Measurements from ENCODE around the gene RFTN1. TPM values are rescaled to one million over a fixed set of nuclear protein-coding genes. Genes with fewer than 3 reads are reported as not detected.

The RFTN1 gene
- total and polyA plus RNA-seq, 2 experiments from 2014 or later, result 3.3 to 7.2 TPM

DNA sequence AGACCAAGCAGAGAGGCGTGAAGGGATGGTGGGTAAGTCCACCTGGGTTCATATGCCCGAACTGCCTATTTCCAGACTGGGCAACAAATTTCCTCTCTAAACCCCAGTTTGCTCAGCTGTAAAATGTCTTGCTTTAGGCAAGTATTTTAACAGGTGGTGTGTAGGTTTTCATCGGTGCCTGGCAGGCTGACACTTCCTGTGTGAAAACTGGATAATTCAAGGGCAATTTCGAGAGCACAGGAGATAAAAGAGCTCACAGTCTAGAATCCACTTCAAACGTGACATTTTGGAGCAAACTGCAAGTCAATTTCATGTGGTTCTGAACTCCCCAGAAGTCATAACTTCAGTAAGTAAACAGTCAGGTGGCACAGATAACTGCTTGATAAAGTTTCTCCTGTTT is 136.3 kb downstream of the RFTN1 start:
- H3K4me2 ChIP-seq, result no peak overlapping the region
- no peaks in the 10 kb centered on the region for H3F3A ChIP-seq (replicated peaks; ENCODE audit: low read depth)
- no peak for DNase-seq (ENCODE audit: low spot score)
- H3K27me3 ChIP-seq (ENCODE audit: insufficient read depth), result no peaks in the 10 kb centered on the region
- Mint-ChIP-seq H3K4me3 (no peak overlapping the region), H3K4me1 (peaks cover 15% of the 10 kb centered on the region), H3K27ac (no peak overlapping the region), H3K36me3 (ENCODE audit: low read depth) (peaks cover 5% of the 10 kb centered on the region), H3K9me3 (peaks cover 9% of the 10 kb centered on the region; the same call in 2 of the 3 replicates), H3K27me3 (ENCODE audit: insufficient read depth, low read depth, poor library complexity) (peaks cover 2% of the 10 kb centered on the region)
- TF ChIP-seq EZH2 (IDR thresholded peaks at IDR 0.05; ENCODE audit: low read depth, unreplicated experiment) (no peak), ZNF114 (CRISPR knock-in tag; IDR thresholded peaks at IDR 0.05) (no peak)
- TF ChIP-seq, protein P1, sequence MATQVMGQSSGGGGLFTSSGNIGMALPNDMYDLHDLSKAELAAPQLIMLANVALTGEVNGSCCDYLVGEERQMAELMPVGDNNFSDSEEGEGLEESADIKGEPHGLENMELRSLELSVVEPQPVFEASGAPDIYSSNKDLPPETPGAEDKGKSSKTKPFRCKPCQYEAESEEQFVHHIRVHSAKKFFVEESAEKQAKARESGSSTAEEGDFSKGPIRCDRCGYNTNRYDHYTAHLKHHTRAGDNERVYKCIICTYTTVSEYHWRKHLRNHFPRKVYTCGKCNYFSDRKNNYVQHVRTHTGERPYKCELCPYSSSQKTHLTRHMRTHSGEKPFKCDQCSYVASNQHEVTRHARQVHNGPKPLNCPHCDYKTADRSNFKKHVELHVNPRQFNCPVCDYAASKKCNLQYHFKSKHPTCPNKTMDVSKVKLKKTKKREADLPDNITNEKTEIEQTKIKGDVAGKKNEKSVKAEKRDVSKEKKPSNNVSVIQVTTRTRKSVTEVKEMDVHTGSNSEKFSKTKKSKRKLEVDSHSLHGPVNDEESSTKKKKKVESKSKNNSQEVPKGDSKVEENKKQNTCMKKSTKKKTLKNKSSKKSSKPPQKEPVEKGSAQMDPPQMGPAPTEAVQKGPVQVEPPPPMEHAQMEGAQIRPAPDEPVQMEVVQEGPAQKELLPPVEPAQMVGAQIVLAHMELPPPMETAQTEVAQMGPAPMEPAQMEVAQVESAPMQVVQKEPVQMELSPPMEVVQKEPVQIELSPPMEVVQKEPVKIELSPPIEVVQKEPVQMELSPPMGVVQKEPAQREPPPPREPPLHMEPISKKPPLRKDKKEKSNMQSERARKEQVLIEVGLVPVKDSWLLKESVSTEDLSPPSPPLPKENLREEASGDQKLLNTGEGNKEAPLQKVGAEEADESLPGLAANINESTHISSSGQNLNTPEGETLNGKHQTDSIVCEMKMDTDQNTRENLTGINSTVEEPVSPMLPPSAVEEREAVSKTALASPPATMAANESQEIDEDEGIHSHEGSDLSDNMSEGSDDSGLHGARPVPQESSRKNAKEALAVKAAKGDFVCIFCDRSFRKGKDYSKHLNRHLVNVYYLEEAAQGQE (IDR thresholded peaks at IDR 0.05; ENCODE audit: unreplicated experiment), result no peak
- ATAC-seq, result no peak
- H3K36me3 ChIP-seq (ENCODE audit: insufficient read depth), result no peaks in the 10 kb centered on the region
- no peak overlapping the region for H3K4me3 ChIP-seq
- no peak overlapping the region for H3K27ac ChIP-seq (ENCODE audit: low read depth)
- no peaks in the 10 kb centered on the region for H4K20me1 ChIP-seq (replicated peaks; ENCODE audit: insufficient read depth)
- 0 out of 2 replicates have a peak, but pooled peaks cover 3% of the 10 kb centered on the region for H3K9me2 ChIP-seq (ENCODE audit: insufficient read depth)
- H3K79me2 ChIP-seq (replicated peaks; ENCODE audit: insufficient read depth), result no peaks in the 10 kb centered on the region
- no peaks in the 10 kb centered on the region for H3K4me1 ChIP-seq (ENCODE audit: insufficient read depth)
- no peak overlapping the region for H2AFZ ChIP-seq

DNA sequence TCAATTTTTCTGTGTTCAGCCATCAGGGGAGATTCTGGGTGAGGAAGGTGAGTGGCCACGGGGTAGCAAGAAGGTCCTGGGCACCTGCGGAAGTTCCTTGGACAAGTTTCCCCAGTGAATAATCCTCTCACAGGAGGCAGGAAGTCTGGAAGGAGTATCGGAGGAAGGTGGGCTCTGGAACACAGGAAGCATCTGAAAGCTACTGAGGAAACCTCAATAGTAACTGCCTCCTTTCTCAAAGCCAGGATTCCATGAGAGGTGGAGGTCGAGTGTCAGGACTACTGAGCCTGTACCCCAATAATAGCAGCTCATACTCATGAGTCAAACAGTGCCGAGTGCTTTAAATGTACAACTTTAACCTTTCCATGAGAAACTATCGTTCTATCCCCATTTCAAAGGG is 137.6 kb downstream of the RFTN1 start:
- Histone ChIP-seq H4K20me1 (replicated peaks; ENCODE audit: insufficient read depth) (no peaks in the 10 kb centered on the region), H3K4me1 (ENCODE audit: insufficient read depth) (peaks cover 8% of the 10 kb centered on the region), H2AFZ (no peak overlapping the region), H3K79me2 (replicated peaks; ENCODE audit: insufficient read depth) (no peaks in the 10 kb centered on the region), H3F3A (replicated peaks; ENCODE audit: low read depth) (no peaks in the 10 kb centered on the region), H3K4me3 (no peak overlapping the region), H3K36me3 (ENCODE audit: insufficient read depth) (no peaks in the 10 kb centered on the region), H3K4me2 (no peak overlapping the region), H3K27me3 (ENCODE audit: insufficient read depth) (no peaks in the 10 kb centered on the region), H3K9me2 (ENCODE audit: insufficient read depth) (peaks cover 3% of the 10 kb centered on the region; the same call in 1 of the 2 replicates), H3K27ac (ENCODE audit: low read depth) (no peak overlapping the region)
- Mint-ChIP-seq H3K27me3 (ENCODE audit: insufficient read depth, low read depth, poor library complexity) (peaks cover 2% of the 10 kb centered on the region), H3K4me1 (peaks cover 23% of the 10 kb centered on the region), H3K9me3 (peaks cover 9% of the 10 kb centered on the region; the same call in 2 of the 3 replicates), H3K4me3 (no peak overlapping the region), H3K36me3 (ENCODE audit: low read depth) (peaks cover 5% of the 10 kb centered on the region), H3K27ac (no peak overlapping the region)
- TF ChIP-seq ZNF114 (CRISPR knock-in tag; IDR thresholded peaks at IDR 0.05), result no peak
- TF ChIP-seq, protein P2, sequence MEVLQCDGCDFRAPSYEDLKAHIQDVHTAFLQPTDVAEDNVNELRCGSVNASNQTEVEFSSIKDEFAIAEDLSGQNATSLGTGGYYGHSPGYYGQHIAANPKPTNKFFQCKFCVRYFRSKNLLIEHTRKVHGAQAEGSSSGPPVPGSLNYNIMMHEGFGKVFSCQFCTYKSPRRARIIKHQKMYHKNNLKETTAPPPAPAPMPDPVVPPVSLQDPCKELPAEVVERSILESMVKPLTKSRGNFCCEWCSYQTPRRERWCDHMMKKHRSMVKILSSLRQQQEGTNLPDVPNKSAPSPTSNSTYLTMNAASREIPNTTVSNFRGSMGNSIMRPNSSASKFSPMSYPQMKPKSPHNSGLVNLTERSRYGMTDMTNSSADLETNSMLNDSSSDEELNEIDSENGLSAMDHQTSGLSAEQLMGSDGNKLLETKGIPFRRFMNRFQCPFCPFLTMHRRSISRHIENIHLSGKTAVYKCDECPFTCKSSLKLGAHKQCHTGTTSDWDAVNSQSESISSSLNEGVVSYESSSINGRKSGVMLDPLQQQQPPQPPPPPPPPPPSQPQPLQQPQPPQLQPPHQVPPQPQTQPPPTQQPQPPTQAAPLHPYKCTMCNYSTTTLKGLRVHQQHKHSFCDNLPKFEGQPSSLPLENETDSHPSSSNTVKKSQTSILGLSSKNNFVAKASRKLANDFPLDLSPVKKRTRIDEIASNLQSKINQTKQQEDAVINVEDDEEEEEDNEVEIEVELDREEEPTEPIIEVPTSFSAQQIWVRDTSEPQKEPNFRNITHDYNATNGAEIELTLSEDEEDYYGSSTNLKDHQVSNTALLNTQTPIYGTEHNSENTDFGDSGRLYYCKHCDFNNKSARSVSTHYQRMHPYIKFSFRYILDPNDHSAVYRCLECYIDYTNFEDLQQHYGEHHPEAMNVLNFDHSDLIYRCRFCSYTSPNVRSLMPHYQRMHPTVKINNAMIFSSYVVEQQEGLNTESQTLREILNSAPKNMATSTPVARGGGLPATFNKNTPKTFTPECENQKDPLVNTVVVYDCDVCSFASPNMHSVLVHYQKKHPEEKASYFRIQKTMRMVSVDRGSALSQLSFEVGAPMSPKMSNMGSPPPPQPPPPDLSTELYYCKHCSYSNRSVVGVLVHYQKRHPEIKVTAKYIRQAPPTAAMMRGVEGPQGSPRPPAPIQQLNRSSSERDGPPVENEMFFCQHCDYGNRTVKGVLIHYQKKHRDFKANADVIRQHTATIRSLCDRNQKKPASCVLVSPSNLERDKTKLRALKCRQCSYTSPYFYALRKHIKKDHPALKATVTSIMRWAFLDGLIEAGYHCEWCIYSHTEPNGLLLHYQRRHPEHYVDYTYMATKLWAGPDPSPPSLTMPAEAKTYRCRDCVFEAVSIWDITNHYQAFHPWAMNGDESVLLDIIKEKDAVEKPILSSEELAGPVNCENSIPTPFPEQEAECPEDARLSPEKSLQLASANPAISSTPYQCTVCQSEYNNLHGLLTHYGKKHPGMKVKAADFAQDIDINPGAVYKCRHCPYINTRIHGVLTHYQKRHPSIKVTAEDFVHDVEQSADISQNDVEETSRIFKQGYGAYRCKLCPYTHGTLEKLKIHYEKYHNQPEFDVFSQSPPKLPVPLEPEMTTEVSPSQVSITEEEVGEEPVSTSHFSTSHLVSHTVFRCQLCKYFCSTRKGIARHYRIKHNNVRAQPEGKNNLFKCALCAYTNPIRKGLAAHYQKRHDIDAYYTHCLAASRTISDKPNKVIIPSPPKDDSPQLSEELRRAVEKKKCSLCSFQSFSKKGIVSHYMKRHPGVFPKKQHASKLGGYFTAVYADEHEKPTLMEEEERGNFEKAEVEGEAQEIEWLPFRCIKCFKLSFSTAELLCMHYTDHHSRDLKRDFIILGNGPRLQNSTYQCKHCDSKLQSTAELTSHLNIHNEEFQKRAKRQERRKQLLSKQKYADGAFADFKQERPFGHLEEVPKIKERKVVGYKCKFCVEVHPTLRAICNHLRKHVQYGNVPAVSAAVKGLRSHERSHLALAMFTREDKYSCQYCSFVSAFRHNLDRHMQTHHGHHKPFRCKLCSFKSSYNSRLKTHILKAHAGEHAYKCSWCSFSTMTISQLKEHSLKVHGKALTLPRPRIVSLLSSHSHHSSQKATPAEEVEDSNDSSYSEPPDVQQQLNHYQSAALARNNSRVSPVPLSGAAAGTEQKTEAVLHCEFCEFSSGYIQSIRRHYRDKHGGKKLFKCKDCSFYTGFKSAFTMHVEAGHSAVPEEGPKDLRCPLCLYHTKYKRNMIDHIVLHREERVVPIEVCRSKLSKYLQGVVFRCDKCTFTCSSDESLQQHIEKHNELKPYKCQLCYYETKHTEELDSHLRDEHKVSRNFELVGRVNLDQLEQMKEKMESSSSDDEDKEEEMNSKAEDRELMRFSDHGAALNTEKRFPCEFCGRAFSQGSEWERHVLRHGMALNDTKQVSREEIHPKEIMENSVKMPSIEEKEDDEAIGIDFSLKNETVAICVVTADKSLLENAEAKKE (CRISPR knock-in tag; IDR thresholded peaks at IDR 0.05), result no peak
- TF ChIP-seq, protein P3, sequence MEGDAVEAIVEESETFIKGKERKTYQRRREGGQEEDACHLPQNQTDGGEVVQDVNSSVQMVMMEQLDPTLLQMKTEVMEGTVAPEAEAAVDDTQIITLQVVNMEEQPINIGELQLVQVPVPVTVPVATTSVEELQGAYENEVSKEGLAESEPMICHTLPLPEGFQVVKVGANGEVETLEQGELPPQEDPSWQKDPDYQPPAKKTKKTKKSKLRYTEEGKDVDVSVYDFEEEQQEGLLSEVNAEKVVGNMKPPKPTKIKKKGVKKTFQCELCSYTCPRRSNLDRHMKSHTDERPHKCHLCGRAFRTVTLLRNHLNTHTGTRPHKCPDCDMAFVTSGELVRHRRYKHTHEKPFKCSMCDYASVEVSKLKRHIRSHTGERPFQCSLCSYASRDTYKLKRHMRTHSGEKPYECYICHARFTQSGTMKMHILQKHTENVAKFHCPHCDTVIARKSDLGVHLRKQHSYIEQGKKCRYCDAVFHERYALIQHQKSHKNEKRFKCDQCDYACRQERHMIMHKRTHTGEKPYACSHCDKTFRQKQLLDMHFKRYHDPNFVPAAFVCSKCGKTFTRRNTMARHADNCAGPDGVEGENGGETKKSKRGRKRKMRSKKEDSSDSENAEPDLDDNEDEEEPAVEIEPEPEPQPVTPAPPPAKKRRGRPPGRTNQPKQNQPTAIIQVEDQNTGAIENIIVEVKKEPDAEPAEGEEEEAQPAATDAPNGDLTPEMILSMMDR (conservative IDR thresholded peaks at IDR 0.05; ENCODE audit: low read depth in 2 of 2), result no peak
- no peak for TF ChIP-seq STAT1 (IDR thresholded peaks at IDR 0.05; ENCODE audit: unreplicated experiment)
- no peak for TF ChIP-seq EZH2 (IDR thresholded peaks at IDR 0.05; ENCODE audit: low read depth, unreplicated experiment)
- TF ChIP-seq POLR2AphosphoS5 (IDR thresholded peaks at IDR 0.05; ENCODE audit: low read depth), result no peak
- ATAC-seq (no peak), DNase-seq (ENCODE audit: low spot score) (no peak)

Measured in GM23338 (cell line).